IMR-90 (cell line): Measurements from ENCODE around the gene PRPF6. TPM values are rescaled to one million over a fixed set of nuclear protein-coding genes. Genes with fewer than 3 reads are reported as not detected.

ENCODE experiments used
- ATAC-seq: fragments of 200-7000 bp; cut with Tn5 transposase; 2 replicates; pipeline ENCODE4 v1.9.1; 2020; ENCODE audit warnings: low read depth, mild to moderate bottlenecking, moderate library complexity
- BruUV-seq: library from RNA; stranded (reverse); fragments of 400-500 nt; replicated peaks from 2 replicates; lab custom pipeline; 2021; lab: Mats Ljungman, UMichigan
- CTCF ChIA-PET: fragments of 300-600 bp; formaldehyde crosslinking; extraction: SDS; loops from one replicate; lab custom pipeline; 2021; ENCODE audit warnings: antibody characterized with exemption; lab: Yijun Ruan, JAX
- POLR2A ChIA-PET: fragments of 300-600 bp; sonication (Branson Sonifier 250); formaldehyde crosslinking; loops from one replicate; lab custom pipeline; 2022; ENCODE audit warnings: antibody characterized with exemption; ENCODE audit not compliant: unreplicated experiment; lab: Charles Lee
- DNase-seq: peaks from one replicate; pipeline ENCODE4 v3.0.0; 2013
- H2AFZ ChIP-seq: replicated peaks from 2 replicates; pipeline ENCODE3; 2013; ENCODE audit warnings: low read length, mild to moderate bottlenecking; ENCODE audit not compliant: poor library complexity
- H2AK5ac ChIP-seq: 2 replicates; pipeline ENCODE4 v1.6.1; 2013; ENCODE audit warnings: low read depth, low read length, inconsistent platforms
- H2AK9ac ChIP-seq: replicated peaks from 2 replicates; pipeline ENCODE3; 2013; ENCODE audit warnings: mild to moderate bottlenecking, low read depth, low read length, moderate library complexity; ENCODE audit not compliant: poor library complexity
- H2BK120ac ChIP-seq: 2 replicates; pipeline ENCODE4 v1.6.1; 2013; ENCODE audit warnings: low read depth, low read length, inconsistent platforms
- H2BK15ac ChIP-seq: 3 replicates; pipeline ENCODE4 v1.6.1; 2013; ENCODE audit warnings: low read depth, low read length, inconsistent platforms
- H2BK20ac ChIP-seq: 2 replicates; pipeline ENCODE4 v1.6.1; 2013; ENCODE audit warnings: low read depth, mild to moderate bottlenecking, inconsistent platforms, low read length, moderate library complexity
- H2BK5ac ChIP-seq: 2 replicates; pipeline ENCODE4 v1.6.1; 2013; ENCODE audit warnings: mild to moderate bottlenecking, low read depth, low read length, inconsistent platforms; ENCODE audit not compliant: poor library complexity, severe bottlenecking
- H3K14ac ChIP-seq: replicated peaks from 2 replicates; pipeline ENCODE4 v1.6.1; 2013; ENCODE audit warnings: low read depth, low read length, inconsistent platforms
- H3K18ac ChIP-seq: 2 replicates; pipeline ENCODE4 v1.6.1; 2013; ENCODE audit warnings: low read depth, low read length, control low read depth
- H3K23ac ChIP-seq: 2 replicates; pipeline ENCODE4 v1.6.1; 2013; ENCODE audit warnings: low read depth, low read length, inconsistent platforms
- H3K27ac ChIP-seq: 2 replicates; pipeline ENCODE4 v1.5.1; 2013; ENCODE audit warnings: mild to moderate bottlenecking, control low read depth, low read length; ENCODE audit not compliant: insufficient read depth
- H3K27me3 ChIP-seq: 2 replicates; pipeline ENCODE4 v1.6.1; 2013; ENCODE audit warnings: low read length; ENCODE audit not compliant: control insufficient read depth, insufficient read depth
- H3K36me3 ChIP-seq: 2 replicates; pipeline ENCODE4 v1.6.1; 2013; ENCODE audit warnings: low read length, mixed read lengths; ENCODE audit not compliant: control insufficient read depth, insufficient read depth
- H3K4ac ChIP-seq: 2 replicates; pipeline ENCODE4 v1.6.1; 2013; ENCODE audit warnings: low read depth, low read length, inconsistent platforms
- H3K4me1 ChIP-seq: 2 replicates; pipeline ENCODE4 v1.6.1; 2013; ENCODE audit warnings: low read length, mixed read lengths; ENCODE audit not compliant: control insufficient read depth, insufficient read depth
- H3K4me2 ChIP-seq: 2 replicates; pipeline ENCODE4 v1.6.1; 2013; ENCODE audit warnings: low read depth, mild to moderate bottlenecking, control low read depth, low read length, moderate library complexity
- H3K4me3 ChIP-seq: 2 replicates; pipeline ENCODE4 v1.5.1; 2013; ENCODE audit warnings: low read depth, mild to moderate bottlenecking, control low read depth, low read length, moderate library complexity; ENCODE audit not compliant: insufficient read depth
- H3K56ac ChIP-seq: 2 replicates; pipeline ENCODE4 v1.6.1; 2013; ENCODE audit warnings: low read length, inconsistent platforms; ENCODE audit not compliant: insufficient read depth; ENCODE audit errors: extremely low read depth
- H3K79me1 ChIP-seq, 2 experiments: 2 replicates each; pipeline ENCODE4 v1.6.1; 2013; ENCODE audit warnings: low read length in 2 of 2, inconsistent platforms in 1 of 2, low read depth in 1 of 2
- H3K9ac ChIP-seq: 2 replicates; pipeline ENCODE4 v1.6.1; 2013; ENCODE audit warnings: low read depth, low read length, control low read depth
- H3K9me1 ChIP-seq: 2 replicates; pipeline ENCODE4 v1.6.1; 2013; ENCODE audit warnings: low read length, inconsistent platforms; ENCODE audit not compliant: insufficient read depth
- H3K9me3 ChIP-seq: 2 replicates; pipeline ENCODE4 v1.6.1; 2013; ENCODE audit warnings: low read length; ENCODE audit not compliant: control insufficient read depth, insufficient read depth
- H4K20me1 ChIP-seq: 2 replicates; pipeline ENCODE4 v1.6.1; 2013; ENCODE audit warnings: low read length, inconsistent platforms; ENCODE audit not compliant: insufficient read depth
- H4K5ac ChIP-seq: 2 replicates; pipeline ENCODE4 v1.6.1; 2013; ENCODE audit warnings: mild to moderate bottlenecking, low read depth, low read length, control low read depth
- H4K8ac ChIP-seq, 2 experiments: 2 replicates each; pipeline ENCODE4 v1.6.1; 2013; ENCODE audit warnings: low read depth in 2 of 2, low read length in 2 of 2, control low read depth in 1 of 2, inconsistent platforms in 1 of 2
- H4K91ac ChIP-seq: 2 replicates; pipeline ENCODE4 v1.6.1; 2013; ENCODE audit warnings: low read depth, low read length, inconsistent platforms; ENCODE audit not compliant: insufficient read depth
- FOS ChIP-seq: fragments of 150-350 bp; IDR thresholded peaks from 2 replicates; pipeline ENCODE4 v1.6.1; 2016; ENCODE audit warnings: low read depth, low read length
- MAFK ChIP-seq: IDR thresholded peaks from 2 replicates; pipeline ENCODE4 v1.6.1; 2012; ENCODE audit warnings: low read depth, low read length, improper control_type of control experiment
- MXI1 ChIP-seq: IDR thresholded peaks from 2 replicates; pipeline ENCODE4 v1.6.1; 2012; ENCODE audit warnings: low read depth, mild to moderate bottlenecking, low read length, moderate library complexity, borderline replicate concordance
- NFE2L2 ChIP-seq: fragments of 150-350 bp; IDR thresholded peaks from 2 replicates; pipeline ENCODE4 v1.6.1; 2016; ENCODE audit warnings: low read depth, mild to moderate bottlenecking, low read length
- WGBS, 2 experiments: methylation state at CpG; one replicate each; pipeline versions ENCODE4 v1.1.5 to v1.1.7; 2013; ENCODE audit warnings: missing lambda C conversion rate in 2 of 2; ENCODE audit not compliant: insufficient read length in 1 of 2; ENCODE audit errors: extremely low coverage in 2 of 2; 5-methylcytosine and 5-hydroxymethylcytosine counted together
- dilution Hi-C: fragments of 300-500 bp; cut with HindIII; formaldehyde crosslinking; loops from one replicate; pipeline ENCODE4 v1.14.3; 2018; ENCODE audit warnings: low sequenced_read_pairs; ENCODE audit not compliant: unreplicated experiment
- in situ Hi-C: fragments of 300-500 bp; cut with MboI; formaldehyde crosslinking; loops from 3 replicates; pipeline ENCODE4 v1.14.3; 2019; ENCODE audit warnings: low sequenced_read_pairs, inconsistent platforms, mixed read lengths
- intact Hi-C: fragments of 100-400 bp; cut with micrococcal nuclease; formaldehyde crosslinking; loops from 2 replicates; pipeline ENCODE4 v1.10.0; 2022
- polyA plus RNA-seq, 3 experiments: library from polyadenylated mRNA; depleted of rRNA; stranded (reverse); fragments of >200 nt; gene quantifications; 2 replicates each; pipeline ENCODE4 v1.2.3, GENCODE V29; 2012; ENCODE audit warnings: low replicate concordance in 1 of 3
- total RNA-seq: library from RNA; depleted of rRNA; stranded (reverse); fragments of >200 nt; gene quantifications from 2 replicates; pipeline ENCODE4 v1.2.3, GENCODE V29; 2012
- TF ChIP-seq, protein P1 (sequence below): fragments of 150-350 bp; IDR thresholded peaks from 2 replicates; pipeline ENCODE4 v1.6.1; 2017; ENCODE audit warnings: mild to moderate bottlenecking, antibody characterized with exemption, low read length, low read depth
- TF ChIP-seq, protein P2 (sequence below): fragments of 150-350 bp; IDR thresholded peaks from 2 replicates; pipeline ENCODE4 v1.6.1; 2016; ENCODE audit warnings: low read depth, mild to moderate bottlenecking, low read length, moderate library complexity, borderline replicate concordance

Gene PRPF6
- total and polyA plus RNA-seq, 2 of the 4 experiments (the other 2 are of a cell fraction), result 43.5 to 71.3 TPM

DNA sequence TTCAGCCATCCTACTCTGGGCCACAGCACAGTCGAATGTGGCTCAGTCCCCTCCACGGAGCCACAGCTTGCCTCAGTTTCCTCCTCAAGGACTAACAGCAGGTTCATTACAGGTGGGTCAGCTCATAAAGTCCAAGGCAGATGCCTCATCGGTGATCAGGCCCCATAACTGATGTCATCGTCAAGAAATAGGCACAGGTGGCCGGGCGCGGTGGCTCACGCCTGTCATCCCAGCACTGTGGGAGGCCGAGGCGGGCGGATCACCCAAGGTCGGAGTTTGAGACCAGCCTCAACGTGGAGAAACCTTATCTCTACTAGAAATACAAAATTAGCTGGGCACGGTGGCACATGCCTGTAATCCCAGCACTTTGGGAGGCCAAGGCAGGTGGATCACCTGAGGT is 28.2 kb upstream of the PRPF6 start:
- Histone ChIP-seq H3K27me3 (no peaks in the 10 kb centered on the region), H2AFZ (no peak overlapping the region), H3K4ac (no peak overlapping the region), H3K9me3 (no peaks in the 10 kb centered on the region), H2AK5ac (peak overlapping the region; percentile 24; the same call in 1 of the 2 replicates), H2BK20ac (no peak overlapping the region), H4K91ac (no peak overlapping the region), H3K18ac (no peak overlapping the region), H3K4me3 (no peak overlapping the region), H3K4me2 (no peak overlapping the region), H3K9ac (no peak overlapping the region), H2BK15ac (no peak overlapping the region), H3K79me1 (peaks cover 10 to 77% of the 10 kb centered on the region in 2 experiments; a peak in 2 of 4 replicates), H3K14ac (no peak overlapping the region), H3K4me1 (peaks cover 44% of the 10 kb centered on the region), H3K9me1 (peaks cover 30% of the 10 kb centered on the region), H2BK120ac (no peak overlapping the region), H2AK9ac (peak overlapping the region; percentile 15), H4K8ac (no peak overlapping the region), H2BK5ac (no peak overlapping the region), H3K27ac (no peak overlapping the region), H3K56ac (no peak overlapping the region), H4K5ac (no peak overlapping the region), H3K36me3 (peaks cover 3% of the 10 kb centered on the region; the same call in 1 of the 2 replicates), H3K23ac (no peak overlapping the region), H4K20me1 (peaks cover 67% of the 10 kb centered on the region)
- ATAC-seq (no peak), DNase-seq (no peak)
- intact Hi-C loops (no loop called here), in situ Hi-C loops (no loop called here), dilution Hi-C loops (no loop called here)
- TF ChIP-seq MXI1, result no peak
- no peak for TF ChIP-seq NFE2L2
- TF ChIP-seq MAFK, result no peak
- TF ChIP-seq, protein P1, sequence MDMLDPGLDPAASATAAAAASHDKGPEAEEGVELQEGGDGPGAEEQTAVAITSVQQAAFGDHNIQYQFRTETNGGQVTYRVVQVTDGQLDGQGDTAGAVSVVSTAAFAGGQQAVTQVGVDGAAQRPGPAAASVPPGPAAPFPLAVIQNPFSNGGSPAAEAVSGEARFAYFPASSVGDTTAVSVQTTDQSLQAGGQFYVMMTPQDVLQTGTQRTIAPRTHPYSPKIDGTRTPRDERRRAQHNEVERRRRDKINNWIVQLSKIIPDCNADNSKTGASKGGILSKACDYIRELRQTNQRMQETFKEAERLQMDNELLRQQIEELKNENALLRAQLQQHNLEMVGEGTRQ, result no peak
- TF ChIP-seq, protein P2, sequence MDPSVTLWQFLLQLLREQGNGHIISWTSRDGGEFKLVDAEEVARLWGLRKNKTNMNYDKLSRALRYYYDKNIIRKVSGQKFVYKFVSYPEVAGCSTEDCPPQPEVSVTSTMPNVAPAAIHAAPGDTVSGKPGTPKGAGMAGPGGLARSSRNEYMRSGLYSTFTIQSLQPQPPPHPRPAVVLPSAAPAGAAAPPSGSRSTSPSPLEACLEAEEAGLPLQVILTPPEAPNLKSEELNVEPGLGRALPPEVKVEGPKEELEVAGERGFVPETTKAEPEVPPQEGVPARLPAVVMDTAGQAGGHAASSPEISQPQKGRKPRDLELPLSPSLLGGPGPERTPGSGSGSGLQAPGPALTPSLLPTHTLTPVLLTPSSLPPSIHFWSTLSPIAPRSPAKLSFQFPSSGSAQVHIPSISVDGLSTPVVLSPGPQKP, result no peak
- TF ChIP-seq FOS, result no peak
- 94% methylated on average over 2 of the region's 14 CpGs; no CpG with 5 or more reads in 1 of the 2 experiments for WGBS, 2 experiments
- ChIA-PET POLR2A (no interaction called here), CTCF (no interaction called here)
- no TSS peak for BruUV-seq
